K562 (cell line): ENCODE measurements around the gene HOXC12. TPM values are rescaled to one million over a fixed set of nuclear protein-coding genes. Genes with fewer than 3 reads are reported as not detected.

Source experiments
- ATAC-seq: fragments of 200-7000 bp; cut with Tn5 transposase; 3 replicates; pipeline ENCODE4 v1.9.1; 2020; ENCODE audit warnings: moderate library complexity
- BruUV-seq: library from RNA; stranded (reverse); fragments of 400-500 nt; replicated peaks from 2 replicates; lab custom pipeline; 2021; lab: Mats Ljungman, UMichigan
- CTCF ChIA-PET: fragments of 300-600 bp; formaldehyde crosslinking; extraction: SDS; loops from one replicate; lab custom pipeline; 2021; ENCODE audit warnings: low intra/inter-chr PET ratio; lab: Yijun Ruan, JAX
- POLR2A ChIA-PET: fragments of 300-600, 350-650 bp; sonication (Branson Sonifier 250); formaldehyde crosslinking; extraction: SDS; loops from one replicate; lab custom pipeline; 2021; ENCODE audit warnings: antibody characterized with exemption, inconsistent platforms; lab: Yijun Ruan, JAX
- DNase-seq, 4 experiments: peaks; one replicate each; pipeline versions ENCODE4 v3.0.0 to v3.0.0-alpha.2; 2011 to 2018; ENCODE audit warnings: low spot score in 3 of 4, mixed read lengths in 3 of 4; ENCODE audit errors: extremely low read depth in 1 of 4
- FAIRE-seq: peaks from 2 replicates; lab custom pipeline; 2011; peaks lifted over from hg19 to GRCh38; lab: Jason Lieb, UNC
- H2AFZ ChIP-seq: 2 replicates; pipeline ENCODE4 v1.6.0; 2011; ENCODE audit warnings: low read depth, low read length, control low read depth, inconsistent platforms
- H3K27ac ChIP-seq: fragments of 200-600 bp; 3 replicates; pipeline ENCODE4 v1.8.0; 2011; ENCODE audit warnings: low read depth, mild to moderate bottlenecking, control low read depth, inconsistent platforms, low read length, moderate library complexity, mixed read lengths; ENCODE audit errors: extremely low read depth
- H3K27me3 ChIP-seq, 2 experiments: fragments of 300-600 bp in 1 of 2; 2 replicates in 1 of 2; 3 replicates in 1 of 2; pipeline versions ENCODE4 v1.6.0 to v1.8.0; 2011; ENCODE audit warnings: inconsistent platforms in 2 of 2, low read length in 2 of 2, mild to moderate bottlenecking in 1 of 2, mixed read lengths in 1 of 2, moderate library complexity in 1 of 2; ENCODE audit not compliant: control insufficient read depth in 2 of 2, insufficient read depth in 2 of 2
- H3K36me3 ChIP-seq: fragments of 300-600 bp; 3 replicates; pipeline ENCODE4 v1.8.0; 2011; ENCODE audit warnings: mild to moderate bottlenecking, low read length, inconsistent platforms; ENCODE audit not compliant: control insufficient read depth, insufficient read depth
- H3K4me1 ChIP-seq, 2 experiments: fragments of 200-600 bp in 1 of 2; replicated peaks in 1 of 2; 2 replicates in 1 of 2; 3 replicates in 1 of 2; pipeline versions ENCODE4 v1.5.1 to v1.8.0; 2011; ENCODE audit warnings: inconsistent platforms in 2 of 2, low read length in 2 of 2, mild to moderate bottlenecking in 1 of 2, mixed read lengths in 1 of 2, moderate library complexity in 1 of 2; ENCODE audit not compliant: control insufficient read depth in 2 of 2, insufficient read depth in 2 of 2
- H3K4me2 ChIP-seq: 2 replicates; pipeline ENCODE4 v1.6.1; 2011; ENCODE audit warnings: low read length, control low read depth, inconsistent platforms, mixed read lengths; ENCODE audit not compliant: insufficient read depth
- H3K4me3 ChIP-seq: fragments of 200-600 bp; sonication (generic), shearing (Covaris generic); 2 replicates; pipeline ENCODE4 v1.5.1; 2016; ENCODE audit warnings: control low read depth, inconsistent platforms
- H3K79me2 ChIP-seq: fragments of 200-600 bp; 3 replicates; pipeline ENCODE4 v1.8.0; 2011; ENCODE audit warnings: low read length, inconsistent platforms; ENCODE audit not compliant: control insufficient read depth, insufficient read depth
- H3K9ac ChIP-seq, 2 experiments: 2 replicates each; pipeline versions ENCODE4 v1.6.0 to v1.6.1; 2011; ENCODE audit warnings: low read depth in 2 of 2, low read length in 2 of 2, control low read depth in 1 of 2, inconsistent platforms in 1 of 2, mild to moderate bottlenecking in 1 of 2, mixed read lengths in 1 of 2; ENCODE audit not compliant: insufficient read depth in 1 of 2
- H3K9me1 ChIP-seq: one replicate; pipeline ENCODE4 v1.6.0; 2011; ENCODE audit warnings: inconsistent platforms, mild to moderate bottlenecking, low read length, moderate library complexity; ENCODE audit not compliant: control insufficient read depth, insufficient read depth
- H3K9me3 ChIP-seq: replicated peaks from 2 replicates; pipeline ENCODE4 v1.5.1; 2011; ENCODE audit warnings: low read depth, low read length, inconsistent platforms; ENCODE audit not compliant: control insufficient read depth, insufficient read depth
- H4K20me1 ChIP-seq: replicated peaks from 2 replicates; pipeline ENCODE4 v1.6.1; 2011; ENCODE audit warnings: low read length, inconsistent platforms, mixed read lengths; ENCODE audit not compliant: control insufficient read depth, insufficient read depth
- BRD9 ChIP-seq: fragments of 450-650 bp; IDR thresholded peaks from 2 replicates; pipeline ENCODE4 v1.6.1; 2018; ENCODE audit warnings: low read depth; ENCODE audit not compliant: partially characterized antibody
- ETV6 ChIP-seq, 3 experiments: fragments of 150-350 bp in 1 of 3; sonication (generic) in 1 of 3; formaldehyde crosslinking in 1 of 3; IDR thresholded peaks; 2 replicates each; pipeline versions ENCODE4 v1.6.1 to v1.8.0; 2014 to 2022; ENCODE audit warnings: borderline replicate concordance in 2 of 3, low read depth in 2 of 3, antibody characterized with exemption in 1 of 3, low read length in 1 of 3, mild to moderate bottlenecking in 1 of 3, missing genetic modification reagents in 1 of 3
- SMARCE1 ChIP-seq: fragments of 450-650 bp; IDR thresholded peaks from 2 replicates; pipeline ENCODE4 v1.7.1; 2016; ENCODE audit warnings: mild to moderate bottlenecking
- TARDBP ChIP-seq: fragments of 450-650 bp; IDR thresholded peaks from 2 replicates; pipeline ENCODE4 v1.6.1; 2016
- TCFL5 ChIP-seq: fragments of 250-450 bp; sonication (Bioruptor Pico); conservative IDR thresholded peaks from 2 replicates; pipeline ENCODE4 v1.6.1; 2021; ENCODE audit warnings: mild to moderate bottlenecking, moderate library complexity, matching md5 sums
- ZNF121 ChIP-seq: sonication (generic); formaldehyde crosslinking; conservative IDR thresholded peaks from 2 replicates; pipeline ENCODE4 v1.8.0; 2022; ENCODE audit warnings: missing genetic modification reagents
- WGBS: fragments of 100-300 bp; shearing (Covaris generic); methylation state at CpG from one replicate; pipeline ENCODE4 v1.1.6; 2016; ENCODE audit warnings: low coverage, mixed read lengths; ENCODE audit not compliant: insufficient coverage; ENCODE audit errors: missing lambda C conversion rate; 5-methylcytosine and 5-hydroxymethylcytosine counted together
- in situ Hi-C: fragments of 300-500 bp; cut with MboI; formaldehyde crosslinking; loops from 4 replicates; pipeline ENCODE4 v1.15.0; 2018; ENCODE audit warnings: inconsistent platforms, mixed read lengths
- intact Hi-C: fragments of 100-400 bp; cut with micrococcal nuclease; formaldehyde crosslinking; loops from 2 replicates; pipeline ENCODE4 v1.14.2; 2022
- polyA plus RNA-seq, 8 experiments: library from polyadenylated mRNA; depleted of rRNA in 4 of 8; stranded (reverse) in 5 of 8; unstranded in 3 of 8; fragments of >200 nt; fragmentation: Nextera tagmentation in 2 of 8; fragmentation: Illumina TruSeq in 1 of 8; extraction: Ambion mirVana in 2 of 8; extraction: Trizol in 1 of 8; gene quantifications; 2 replicates each; pipeline versions ENCODE4 v1.2.1 to v1.2.3, GENCODE V29; 2011 to 2014; ENCODE audit warnings: inconsistent platforms in 1 of 8, missing spikeins in 1 of 8
- total RNA-seq, 7 experiments: library from RNA; depleted of rRNA in 6 of 7; stranded (reverse); fragments of >200 nt in 6 of 7; fragmentation: Illumina TruSeq in 2 of 7; extraction: Trizol in 2 of 7; gene quantifications; 2 replicates each; pipeline versions ENCODE4 v1.2.1 to v1.2.3, GENCODE V29; 2011 to 2021; ENCODE audit warnings: low replicate concordance in 1 of 7
- TF ChIP-seq, protein P1 (sequence below): fragments of 450-650 bp; IDR thresholded peaks from 2 replicates; pipeline ENCODE4 v1.6.1; 2016; ENCODE audit warnings: low read depth, mild to moderate bottlenecking, moderate library complexity

HOXC12 gene
- total and polyA plus RNA-seq, 9 of the 15 experiments (the other 6 are each of a cell fraction or from before 2014, with no cell fraction given): 0.04 to 0.36 (median 0.11) TPM; not detected in 1

DNA sequence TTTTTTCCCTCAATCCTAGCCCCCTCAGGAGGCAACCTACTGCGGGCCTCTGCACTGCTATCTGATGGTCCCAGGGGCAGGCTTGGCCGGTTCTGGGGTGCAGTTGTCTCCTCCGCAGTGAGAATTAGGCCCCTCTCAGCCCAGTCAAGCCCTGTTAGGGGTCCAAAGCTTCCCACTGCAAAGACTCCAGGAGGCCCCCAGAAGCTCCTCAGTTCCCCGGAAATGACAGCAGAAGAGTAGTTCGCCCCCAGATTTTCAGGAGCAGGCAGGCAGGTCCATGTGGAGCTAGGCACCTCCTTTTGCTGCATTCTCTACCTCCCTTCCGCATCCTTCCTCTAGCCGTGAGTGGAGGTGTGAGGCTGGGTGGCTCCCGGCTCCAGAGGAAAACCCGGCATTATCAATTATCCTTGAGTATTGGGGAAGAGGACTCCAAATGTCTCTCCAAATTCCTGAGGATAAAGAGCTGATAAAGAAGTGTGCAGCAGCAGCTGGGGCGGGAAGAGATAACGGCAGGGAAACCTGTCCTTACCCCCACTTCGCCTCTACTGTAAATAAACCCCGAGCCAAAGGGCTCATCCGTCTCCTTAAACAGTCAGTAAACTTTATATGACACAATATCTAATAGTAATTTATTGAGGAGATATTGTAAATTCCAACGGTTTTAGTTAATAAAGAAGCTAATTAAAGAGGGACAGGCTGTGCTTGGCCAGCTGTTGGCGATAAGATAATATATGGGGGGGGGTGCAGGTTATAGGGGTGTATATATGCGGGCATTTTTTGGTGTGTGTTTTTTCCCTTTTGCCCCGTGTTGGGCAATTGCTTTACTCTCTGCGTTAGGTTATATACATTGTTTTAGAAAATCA is 641 bp upstream of the HOXC12 start:
- H3K9ac ChIP-seq: no peak overlapping the region
- no peak overlapping the region for H2AFZ ChIP-seq
- no peaks in the 10 kb centered on the region for H3K36me3 ChIP-seq
- in situ Hi-C loops (no loop called here), intact Hi-C loops (no loop called here)
- WGBS: 7% methylated on average over 18 of the region's 19 CpGs
- no peaks in the 10 kb centered on the region for H3K9me1 ChIP-seq
- no peak for TF ChIP-seq ETV6 (IDR thresholded peaks at IDR 0.05; ENCODE audit: borderline replicate concordance in 1 of 2, low read depth in 2 of 2, low read length in 1 of 2)
- no peak for TF ChIP-seq ETV6 (CRISPR knock-in tag; IDR thresholded peaks at IDR 0.05; ENCODE audit: borderline replicate concordance)
- no peak for TF ChIP-seq SMARCE1
- TF ChIP-seq ZNF121 (CRISPR knock-in tag): no peak
- TF ChIP-seq TARDBP: no peak
- no peak for TF ChIP-seq TCFL5
- TF ChIP-seq, protein P1, sequence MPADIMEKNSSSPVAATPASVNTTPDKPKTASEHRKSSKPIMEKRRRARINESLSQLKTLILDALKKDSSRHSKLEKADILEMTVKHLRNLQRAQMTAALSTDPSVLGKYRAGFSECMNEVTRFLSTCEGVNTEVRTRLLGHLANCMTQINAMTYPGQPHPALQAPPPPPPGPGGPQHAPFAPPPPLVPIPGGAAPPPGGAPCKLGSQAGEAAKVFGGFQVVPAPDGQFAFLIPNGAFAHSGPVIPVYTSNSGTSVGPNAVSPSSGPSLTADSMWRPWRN: no peak
- TF ChIP-seq BRD9: no peak
- no peak overlapping the region for H3K27ac ChIP-seq
- DNase-seq (no peak), ATAC-seq (no peak), FAIRE-seq (no peak)
- H3K4me3 ChIP-seq: no peak overlapping the region
- peaks cover 15% of the 10 kb centered on the region for H4K20me1 ChIP-seq
- H3K4me2 ChIP-seq: no peak overlapping the region
- ChIA-PET POLR2A (interaction anchor here (0.5 to 1.4 kb wide), 4 partner anchors 10 to 45 kb away, joined by 3 to 6 read pairs (median 3); partner anchors contain the start of gene HOXC13), CTCF (no interaction called here)
- BruUV-seq: no TSS peak
- no peaks in the 10 kb centered on the region for H3K9me3 ChIP-seq
- peaks cover 4 to 40% of the 10 kb centered on the region in 2 experiments; a peak in 4 of 5 replicates for H3K4me1 ChIP-seq
- no peaks in the 10 kb centered on the region for H3K79me2 ChIP-seq
- peaks cover 61 to 81% of the 10 kb centered on the region in 2 experiments for H3K27me3 ChIP-seq
